NT2/D1 (cell line): ENCODE results near the gene MEIS2.

Experiments
- SUZ12 ChIP-seq: IDR thresholded peaks from 2 replicates; pipeline ENCODE4 v1.6.1; 2011; ENCODE audit not compliant: insufficient read length, insufficient read depth; ENCODE audit errors: extremely low read depth
- YY1 ChIP-seq: IDR thresholded peaks from 2 replicates; pipeline ENCODE4 v1.6.1; 2011; ENCODE audit not compliant: insufficient read length, insufficient read depth
- ZNF274 ChIP-seq: IDR thresholded peaks from 2 replicates; pipeline ENCODE4 v1.6.1; 2011; ENCODE audit warnings: mild to moderate bottlenecking, low read depth, low read length

- no peak for TF ChIP-seq YY1
- TF ChIP-seq SUZ12, result no peak
- TF ChIP-seq ZNF274, result no peak
Observed at GRCh38 chr15:37071134-37071533, 29.2 kb downstream of the MEIS2 start.
